MCF 10A (cell line): Measurements from ENCODE around the gene NIPA2. TPM values are rescaled to one million over a fixed set of nuclear protein-coding genes. Genes with fewer than 3 reads are reported as not detected.
A peak's percentile ranks its signal among the peaks of the same experiment; 100 is the strongest.

ENCODE experiments used
- BruUV-seq: library from RNA; stranded (reverse); fragments of 400-500 nt; replicated peaks from 2 replicates; lab custom pipeline; 2021; lab: Mats Ljungman, UMichigan
- CTCF ChIA-PET: fragments of 300-600 bp; sonication (Branson Sonifier 250); formaldehyde crosslinking; extraction: SDS; loops from one replicate; lab custom pipeline; 2021; ENCODE audit warnings: antibody characterized with exemption, inconsistent platforms; lab: Yijun Ruan, JAX
- POLR2A ChIA-PET: fragments of 300-600, 350-650 bp; sonication (Branson Sonifier 250); formaldehyde crosslinking; extraction: SDS; loops from one replicate; lab custom pipeline; 2020; ENCODE audit warnings: antibody characterized with exemption, inconsistent platforms; lab: Yijun Ruan, JAX
- DNase-seq: peaks from one replicate; pipeline ENCODE4 v3.0.0-alpha.2; 2018; ENCODE audit not compliant: unreplicated experiment
- H3K27ac Mint-ChIP-seq: one replicate; pipeline ENCODE4 v1.8.0; 2022; ENCODE audit warnings: mild to moderate bottlenecking, low read depth, mixed read lengths; ENCODE audit not compliant: unreplicated experiment
- H3K27me3 Mint-ChIP-seq: one replicate; pipeline ENCODE4 v1.8.0; 2022; ENCODE audit warnings: mixed read lengths; ENCODE audit not compliant: insufficient read depth, unreplicated experiment
- H3K36me3 Mint-ChIP-seq: one replicate; pipeline ENCODE4 v1.8.0; 2022; ENCODE audit warnings: mild to moderate bottlenecking, moderate library complexity, mixed read lengths; ENCODE audit not compliant: insufficient read depth, unreplicated experiment
- H3K4me1 Mint-ChIP-seq: one replicate; pipeline ENCODE4 v1.8.0; 2022; ENCODE audit warnings: mixed read lengths; ENCODE audit not compliant: insufficient read depth, unreplicated experiment
- H3K4me3 Mint-ChIP-seq: one replicate; pipeline ENCODE4 v1.8.0; 2022; ENCODE audit warnings: mild to moderate bottlenecking, moderate library complexity, mixed read lengths; ENCODE audit not compliant: unreplicated experiment
- H3K9me3 Mint-ChIP-seq: one replicate; pipeline ENCODE4 v1.8.0; 2022; ENCODE audit warnings: mixed read lengths; ENCODE audit not compliant: unreplicated experiment
- intact Hi-C: fragments of 100-400 bp; cut with micrococcal nuclease; formaldehyde crosslinking; loops from 2 replicates; pipeline ENCODE4 v1.14.1; 2022
- total RNA-seq: library from RNA; stranded (reverse); gene quantifications from 2 replicates; pipeline ENCODE4 v1.2.3, GENCODE V29; 2022
- TF ChIP-seq, protein P1 (sequence below): fragments of 200-600 bp; IDR thresholded peaks from one replicate; pipeline ENCODE4 v1.8.0; 2022; ENCODE audit warnings: antibody characterized with exemption, mild to moderate bottlenecking; ENCODE audit not compliant: unreplicated experiment

NIPA2 gene
- total RNA-seq, 1 experiment from 2014 or later = 51.9 TPM

DNA sequence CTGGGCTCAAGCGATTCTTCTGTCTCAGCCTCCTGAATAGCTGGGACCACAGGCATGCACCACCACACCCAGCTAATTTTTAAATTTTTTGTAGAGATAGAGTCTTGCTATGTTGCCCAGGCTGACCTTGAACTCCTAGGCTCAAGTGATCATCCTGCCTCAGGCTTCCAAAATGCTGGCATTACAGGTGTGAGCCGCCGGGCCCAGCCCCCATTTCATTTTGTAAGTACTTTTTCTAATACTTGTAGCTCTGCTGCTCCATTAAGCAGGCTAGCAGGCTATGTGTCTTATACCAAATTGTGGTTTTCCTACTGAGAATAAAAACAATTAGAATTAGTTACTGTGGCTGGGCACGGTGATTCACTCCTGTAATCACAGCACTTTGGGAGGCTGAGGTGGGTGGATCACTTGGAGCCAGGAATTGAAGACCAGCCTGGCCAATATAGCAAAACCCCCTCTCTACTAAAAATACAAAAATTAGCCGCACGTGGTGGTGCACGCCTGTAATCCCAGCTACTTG lies 29.6 kb upstream of the NIPA2 start:
- peaks cover 7% of the 10 kb centered on the region for H3K36me3 Mint-ChIP-seq
- TF ChIP-seq, protein P1, sequence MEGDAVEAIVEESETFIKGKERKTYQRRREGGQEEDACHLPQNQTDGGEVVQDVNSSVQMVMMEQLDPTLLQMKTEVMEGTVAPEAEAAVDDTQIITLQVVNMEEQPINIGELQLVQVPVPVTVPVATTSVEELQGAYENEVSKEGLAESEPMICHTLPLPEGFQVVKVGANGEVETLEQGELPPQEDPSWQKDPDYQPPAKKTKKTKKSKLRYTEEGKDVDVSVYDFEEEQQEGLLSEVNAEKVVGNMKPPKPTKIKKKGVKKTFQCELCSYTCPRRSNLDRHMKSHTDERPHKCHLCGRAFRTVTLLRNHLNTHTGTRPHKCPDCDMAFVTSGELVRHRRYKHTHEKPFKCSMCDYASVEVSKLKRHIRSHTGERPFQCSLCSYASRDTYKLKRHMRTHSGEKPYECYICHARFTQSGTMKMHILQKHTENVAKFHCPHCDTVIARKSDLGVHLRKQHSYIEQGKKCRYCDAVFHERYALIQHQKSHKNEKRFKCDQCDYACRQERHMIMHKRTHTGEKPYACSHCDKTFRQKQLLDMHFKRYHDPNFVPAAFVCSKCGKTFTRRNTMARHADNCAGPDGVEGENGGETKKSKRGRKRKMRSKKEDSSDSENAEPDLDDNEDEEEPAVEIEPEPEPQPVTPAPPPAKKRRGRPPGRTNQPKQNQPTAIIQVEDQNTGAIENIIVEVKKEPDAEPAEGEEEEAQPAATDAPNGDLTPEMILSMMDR = no peak
- H3K4me1 Mint-ChIP-seq = no peaks in the 10 kb centered on the region
- H3K9me3 Mint-ChIP-seq = no peaks in the 10 kb centered on the region
- intact Hi-C loops = no loop called here
- H3K27me3 Mint-ChIP-seq = no peaks in the 10 kb centered on the region
- ChIA-PET CTCF (no interaction called here), POLR2A (no interaction called here)
- H3K4me3 Mint-ChIP-seq = no peak overlapping the region
- no TSS peak for BruUV-seq
- DNase-seq = no peak
- no peak overlapping the region for H3K27ac Mint-ChIP-seq

DNA sequence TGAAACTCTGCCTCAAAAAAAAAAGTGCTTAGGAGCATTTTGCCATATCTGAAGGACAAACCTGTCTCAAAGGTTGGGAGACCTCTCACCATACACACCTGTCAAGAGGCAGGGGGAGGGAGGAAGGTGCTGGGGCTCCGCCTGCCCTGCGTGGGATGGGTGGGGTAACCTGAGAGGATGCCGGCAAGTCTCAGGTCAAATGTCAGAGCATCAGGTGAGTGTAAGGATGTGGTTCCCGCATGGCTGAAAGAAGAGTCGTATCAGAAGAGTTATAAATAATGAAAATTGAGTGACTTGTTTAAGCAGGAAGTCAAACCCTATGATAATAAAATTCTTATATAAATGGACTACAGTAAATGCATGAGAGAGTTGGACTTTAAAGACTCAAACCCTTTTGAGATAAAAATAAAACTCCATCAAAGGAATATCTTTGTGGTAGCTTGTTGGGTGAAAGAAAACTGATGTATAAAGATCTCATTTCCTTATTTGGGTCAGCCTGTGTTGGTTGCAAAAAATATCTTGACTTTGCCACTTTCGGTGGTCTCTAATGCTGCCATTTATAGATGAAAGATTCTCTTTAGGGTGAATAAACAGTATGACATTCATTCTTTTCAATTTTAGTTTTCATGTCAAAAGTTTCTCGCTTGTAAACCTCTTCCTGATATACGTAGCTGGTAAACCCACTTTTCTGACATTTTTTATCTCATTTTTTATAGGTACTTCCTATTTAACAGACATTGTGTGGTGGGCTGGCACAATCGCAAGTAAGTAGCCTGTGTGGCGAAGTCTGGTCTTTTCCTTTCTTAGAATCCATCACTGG lies 28.2 kb upstream of the NIPA2 start:
- TF ChIP-seq, protein P1 = no peak
- no TSS peak for BruUV-seq
- no peaks in the 10 kb centered on the region for H3K9me3 Mint-ChIP-seq
- DNase-seq = no peak
- ChIA-PET CTCF (interaction anchor here (0.6 to 1.1 kb wide), 2 partner anchors 9 to 22 kb away, joined by 4 to 5 read pairs; no protein-coding TSS in a partner anchor), POLR2A (interaction anchor here (1.5 kb wide), 1 partner anchor 30 kb away, joined by 4 read pairs; no protein-coding TSS in a partner anchor)
- intact Hi-C loops = no loop called here
- peaks cover 7% of the 10 kb centered on the region for H3K36me3 Mint-ChIP-seq
- no peak overlapping the region for H3K27ac Mint-ChIP-seq
- H3K4me3 Mint-ChIP-seq = no peak overlapping the region
- H3K27me3 Mint-ChIP-seq = no peaks in the 10 kb centered on the region
- no peaks in the 10 kb centered on the region for H3K4me1 Mint-ChIP-seq

DNA sequence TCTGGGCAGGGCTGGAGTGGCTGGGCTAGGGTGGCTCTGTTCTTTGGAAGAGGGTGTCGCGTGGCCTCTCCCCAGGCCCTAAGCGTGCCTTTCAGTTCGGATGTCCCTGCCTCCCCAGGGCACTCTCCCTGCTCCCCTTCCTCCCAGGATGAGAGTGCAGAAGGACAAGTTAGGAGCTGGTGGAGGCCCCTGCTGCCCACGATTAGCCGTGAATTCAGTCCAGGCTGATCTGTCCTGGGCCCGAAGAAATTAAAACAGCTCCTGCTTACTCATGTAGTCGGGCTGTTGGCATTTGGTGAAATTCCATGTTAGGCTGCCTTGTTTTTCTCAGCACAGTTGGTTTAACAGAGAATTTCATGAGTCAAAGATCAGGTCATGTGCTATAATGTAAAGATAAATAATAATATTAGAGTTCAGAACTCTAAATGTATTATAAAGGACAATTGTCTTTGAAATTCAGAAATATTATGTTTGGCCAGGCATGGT lies 27.6 kb upstream of the NIPA2 start:
- no peaks in the 10 kb centered on the region for H3K4me1 Mint-ChIP-seq
- no peak overlapping the region for H3K27ac Mint-ChIP-seq
- intact Hi-C loops = no loop called here
- peaks cover 7% of the 10 kb centered on the region for H3K36me3 Mint-ChIP-seq
- no peaks in the 10 kb centered on the region for H3K9me3 Mint-ChIP-seq
- ChIA-PET POLR2A (interaction anchor here (1.5 kb wide), 1 partner anchor 29 kb away, joined by 4 read pairs; no protein-coding TSS in a partner anchor), CTCF (interaction anchor here (0.6 to 1.6 kb wide), 2 partner anchors 9 to 142 kb away, joined by 5 read pairs; no protein-coding TSS in a partner anchor)
- no TSS peak for BruUV-seq
- no peak for DNase-seq
- TF ChIP-seq, protein P1 = no peak
- H3K27me3 Mint-ChIP-seq = no peaks in the 10 kb centered on the region
- no peak overlapping the region for H3K4me3 Mint-ChIP-seq

DNA sequence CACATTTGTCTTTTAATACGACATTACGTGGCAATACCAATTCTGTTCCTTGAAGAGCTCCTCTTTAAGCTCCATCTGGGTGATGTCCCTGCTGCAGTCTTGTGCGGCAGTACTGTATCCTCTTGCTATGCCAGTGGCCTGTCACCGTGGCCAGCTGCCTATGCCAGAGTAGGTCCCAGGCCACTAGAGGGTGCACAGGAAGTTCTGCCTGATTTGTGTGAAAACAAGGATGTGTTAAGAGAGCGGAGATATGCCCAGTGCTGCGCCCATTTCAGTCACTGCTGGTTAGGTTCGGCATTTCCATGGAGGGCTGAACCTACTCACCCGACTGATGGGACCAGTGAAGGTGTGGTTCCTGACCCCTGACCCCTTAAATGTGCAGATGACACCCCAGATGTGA lies 26.8 kb upstream of the NIPA2 start:
- TF ChIP-seq, protein P1 = no peak
- H3K4me3 Mint-ChIP-seq = no peak overlapping the region
- BruUV-seq = no TSS peak
- H3K9me3 Mint-ChIP-seq = no peaks in the 10 kb centered on the region
- intact Hi-C loops = no loop called here
- no peaks in the 10 kb centered on the region for H3K27me3 Mint-ChIP-seq
- DNase-seq = peak; percentile 34
- POLR2A ChIA-PET = no interaction called here
- H3K27ac Mint-ChIP-seq = no peak overlapping the region
- H3K36me3 Mint-ChIP-seq = peaks cover 8% of the 10 kb centered on the region
- no peaks in the 10 kb centered on the region for H3K4me1 Mint-ChIP-seq
- CTCF ChIA-PET = interaction anchor here (1.6 kb wide), 1 partner anchor 10 kb away, joined by 5 read pairs; no protein-coding TSS in a partner anchor
